DOHH2 (cell line): ENCODE measurements around the gene PARS2.

ENCODE experiments used
- EZH2phosphoT487 ChIP-seq: fragments of 200-600 bp; sonication (generic); IDR thresholded peaks from 2 replicates; pipeline ENCODE4 v1.6.1; 2017; ENCODE audit warnings: borderline replicate concordance, mild to moderate bottlenecking, antibody characterized with exemption, low read length, moderate library complexity, mixed read lengths
- TF ChIP-seq, protein P1 (sequence below): fragments of 200-600 bp; sonication (generic); IDR thresholded peaks from one replicate; pipeline ENCODE4 v1.5.1; 2014; ENCODE audit warnings: antibody characterized with exemption, mild to moderate bottlenecking, low read depth, low read length; ENCODE audit not compliant: poor library complexity, severe bottlenecking

DNA sequence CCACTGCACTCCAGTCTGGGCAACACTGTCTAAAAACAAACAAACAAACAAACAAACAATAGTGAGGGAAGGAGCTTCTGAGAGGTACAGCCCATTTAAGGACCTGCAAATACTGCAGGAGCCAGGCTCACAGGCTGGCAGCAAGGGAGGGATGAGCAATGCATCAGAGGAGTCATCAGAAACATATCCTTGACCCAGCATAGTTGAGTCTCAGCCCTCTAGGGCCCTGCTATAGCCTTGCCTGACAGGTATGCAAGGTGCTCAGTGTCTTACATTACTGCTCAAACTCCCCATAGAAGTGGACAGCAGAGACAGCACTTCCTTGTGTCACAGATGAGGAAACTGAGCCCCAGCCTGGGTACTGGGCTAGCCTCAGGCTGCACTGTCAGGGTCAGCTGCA lies 55.9 kb downstream of the PARS2 start:
- TF ChIP-seq, protein P1, sequence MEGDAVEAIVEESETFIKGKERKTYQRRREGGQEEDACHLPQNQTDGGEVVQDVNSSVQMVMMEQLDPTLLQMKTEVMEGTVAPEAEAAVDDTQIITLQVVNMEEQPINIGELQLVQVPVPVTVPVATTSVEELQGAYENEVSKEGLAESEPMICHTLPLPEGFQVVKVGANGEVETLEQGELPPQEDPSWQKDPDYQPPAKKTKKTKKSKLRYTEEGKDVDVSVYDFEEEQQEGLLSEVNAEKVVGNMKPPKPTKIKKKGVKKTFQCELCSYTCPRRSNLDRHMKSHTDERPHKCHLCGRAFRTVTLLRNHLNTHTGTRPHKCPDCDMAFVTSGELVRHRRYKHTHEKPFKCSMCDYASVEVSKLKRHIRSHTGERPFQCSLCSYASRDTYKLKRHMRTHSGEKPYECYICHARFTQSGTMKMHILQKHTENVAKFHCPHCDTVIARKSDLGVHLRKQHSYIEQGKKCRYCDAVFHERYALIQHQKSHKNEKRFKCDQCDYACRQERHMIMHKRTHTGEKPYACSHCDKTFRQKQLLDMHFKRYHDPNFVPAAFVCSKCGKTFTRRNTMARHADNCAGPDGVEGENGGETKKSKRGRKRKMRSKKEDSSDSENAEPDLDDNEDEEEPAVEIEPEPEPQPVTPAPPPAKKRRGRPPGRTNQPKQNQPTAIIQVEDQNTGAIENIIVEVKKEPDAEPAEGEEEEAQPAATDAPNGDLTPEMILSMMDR: no peak
- no peak for TF ChIP-seq EZH2phosphoT487
